ENCODE measurements around the gene SEC24B. TPM values are rescaled to one million over a fixed set of nuclear protein-coding genes. Genes with fewer than 3 reads are reported as not detected.
"Not testable (repeated sequence)": the region's sequence is repeated elsewhere in the genome, so short reads cannot be mapped to it uniquely, and the experiment has no call there.

The SEC24B gene
- total RNA-seq, 1 experiment from 2014 or later, result 18.6 TPM

DNA sequence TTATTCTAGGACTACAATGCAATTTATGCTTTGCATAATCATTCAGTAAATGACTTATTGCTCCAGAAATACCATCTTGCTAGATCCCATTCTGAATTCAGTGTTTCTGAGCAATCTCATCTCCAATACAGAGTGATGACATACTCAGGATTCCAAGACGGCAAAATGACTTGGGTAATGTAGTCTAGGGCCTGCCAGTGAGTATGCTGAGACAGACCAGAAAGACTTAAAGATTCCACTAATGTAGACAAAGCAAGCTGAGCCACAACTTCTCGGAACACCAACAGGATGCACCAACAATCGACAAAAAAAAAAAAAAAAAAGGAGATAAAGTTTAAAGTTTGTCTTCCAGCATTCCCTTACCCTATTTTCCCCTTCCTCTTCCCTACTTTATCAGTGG is 919 bp upstream of the SEC24B start:
- peak; percentile 26 for DNase-seq (ENCODE audit: low read depth)

DNA sequence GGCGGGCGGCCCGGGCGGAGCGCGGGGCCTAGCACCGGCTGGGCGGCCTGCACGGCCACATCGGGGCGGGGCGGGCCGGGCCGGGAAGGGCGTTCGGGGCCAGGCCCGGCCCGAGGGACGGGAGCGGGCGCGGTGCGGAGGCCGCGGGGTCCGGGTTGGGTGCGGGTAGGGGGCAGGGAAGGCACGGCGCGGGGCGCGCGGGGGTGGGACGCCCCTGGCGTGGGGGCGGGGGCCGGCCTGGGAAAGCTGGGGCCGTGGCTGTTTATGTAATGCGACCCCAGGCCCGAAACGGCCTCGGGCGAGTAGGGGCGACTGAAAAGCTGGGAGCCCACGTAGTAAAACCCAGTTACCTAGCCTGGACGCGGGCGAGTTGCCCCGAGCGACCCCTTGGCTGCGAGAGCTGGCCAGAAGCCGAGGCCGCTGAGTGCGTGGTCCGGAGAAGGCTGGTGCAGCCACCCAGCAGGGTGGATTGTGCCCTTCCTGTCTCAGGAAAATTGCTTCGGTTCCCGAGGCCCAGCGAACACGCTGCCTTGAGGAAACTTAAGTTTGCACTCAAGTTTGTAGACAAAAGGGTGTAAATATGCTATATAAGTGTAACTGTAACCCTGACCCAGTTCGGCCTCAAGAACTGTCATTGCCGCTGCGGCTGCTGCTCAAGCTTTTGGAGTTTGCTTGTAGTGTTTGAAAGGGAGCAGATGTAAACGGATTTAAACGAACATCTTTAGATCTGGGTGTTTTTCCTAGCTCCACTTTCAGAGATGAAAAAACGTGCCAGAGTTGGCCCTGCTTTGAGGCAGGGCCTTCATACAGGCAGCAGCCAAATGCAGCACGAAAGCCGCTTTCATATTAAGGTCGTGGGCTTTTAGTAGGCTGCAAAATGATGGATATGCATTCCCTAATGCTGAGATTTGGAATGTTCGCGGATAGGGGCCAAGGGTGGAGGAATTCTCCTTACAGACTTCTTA is 674 bp downstream of the SEC24B start:
- DNase-seq (ENCODE audit: low read depth), result peak; percentile 22

DNA sequence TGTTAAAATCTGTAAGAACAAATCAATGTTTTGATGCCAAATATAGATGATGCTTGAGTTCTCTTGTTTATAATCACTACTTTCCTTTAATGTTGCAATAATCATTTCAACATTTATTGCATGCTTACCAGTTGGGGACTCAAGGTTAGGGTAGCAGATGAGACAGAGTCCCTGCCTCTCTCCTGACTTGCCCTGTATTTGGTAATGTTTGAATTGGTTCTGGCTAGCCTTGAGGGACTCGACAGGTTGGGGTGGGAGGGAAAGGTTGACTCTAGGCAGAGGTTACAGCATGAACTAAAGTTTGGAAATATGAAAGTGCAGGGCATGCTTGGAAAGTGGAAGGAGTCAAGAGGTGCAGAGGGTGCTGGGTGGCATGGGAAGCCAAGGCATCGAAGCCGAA is 2.0 kb downstream of the SEC24B start:
- DNase-seq (ENCODE audit: low read depth), result no peak

DNA sequence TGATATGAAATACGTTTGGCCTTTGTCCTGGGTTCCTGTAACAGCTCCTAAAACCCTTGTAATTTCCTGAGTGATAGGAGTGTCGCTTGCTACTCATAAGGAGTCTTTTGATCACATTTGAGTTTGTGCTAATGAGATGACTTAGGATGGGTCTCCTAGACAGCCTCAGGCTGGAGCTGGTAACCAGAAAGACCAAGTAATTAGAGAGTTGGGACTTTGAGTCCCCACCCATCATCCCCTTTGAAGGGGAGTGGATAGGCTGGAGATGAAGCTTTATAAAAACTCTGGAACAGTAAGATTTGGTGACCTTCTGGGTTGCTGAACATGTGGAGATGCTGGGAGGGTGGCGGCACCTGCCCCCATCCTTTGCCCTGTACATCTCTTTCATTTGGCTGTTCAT is 2.9 kb downstream of the SEC24B start:
- no peak for DNase-seq (ENCODE audit: low read depth)

DNA sequence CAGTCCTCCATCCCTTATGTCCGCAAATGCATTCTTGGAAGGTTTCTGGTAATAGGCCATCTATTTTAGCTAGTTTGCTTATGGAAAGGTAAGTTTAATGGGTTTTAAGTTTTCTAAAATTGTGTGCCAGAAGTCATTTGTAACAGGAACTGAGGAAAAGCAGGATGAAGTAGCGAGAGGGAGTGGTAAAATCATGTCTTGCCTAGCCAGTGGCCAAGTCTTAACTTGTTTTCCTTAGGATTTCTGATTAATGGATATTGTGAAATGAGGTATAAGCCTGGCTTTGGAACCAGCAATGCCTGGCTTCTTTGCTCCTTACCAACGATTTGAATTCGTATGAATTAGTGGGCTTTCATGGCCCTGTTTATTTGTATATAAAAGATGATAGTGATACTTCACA is 7.3 kb downstream of the SEC24B start:
- no peak for DNase-seq (ENCODE audit: low read depth)

DNA sequence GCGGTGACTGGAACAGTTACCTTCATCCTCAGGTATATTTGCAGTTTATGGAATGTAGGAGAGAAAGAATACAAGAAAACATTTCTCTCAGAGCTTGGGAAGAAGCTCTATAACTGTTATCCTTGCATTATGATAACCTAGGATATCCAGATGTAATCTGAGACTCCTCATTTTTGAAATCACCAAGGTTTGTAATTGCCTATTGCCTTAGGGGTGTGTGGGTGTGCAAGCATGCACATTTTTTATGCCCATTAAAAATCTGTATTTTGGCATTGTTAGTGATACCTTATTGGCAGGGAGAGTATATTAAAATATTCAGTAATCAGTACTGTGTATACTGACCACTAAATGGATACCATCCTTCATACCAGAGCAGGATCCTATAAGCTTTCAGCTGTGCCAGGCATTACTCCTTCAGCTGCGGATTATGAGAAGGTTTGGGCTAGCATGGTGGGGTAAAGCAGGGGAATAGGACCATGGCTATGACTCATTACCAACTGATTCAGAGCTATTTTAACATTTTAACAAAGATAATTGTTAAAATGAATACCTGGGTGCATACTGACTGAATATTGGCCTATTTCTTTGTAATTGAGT is 8.3 kb downstream of the SEC24B start:
- peak; percentile 52 for DNase-seq (ENCODE audit: low read depth)

DNA sequence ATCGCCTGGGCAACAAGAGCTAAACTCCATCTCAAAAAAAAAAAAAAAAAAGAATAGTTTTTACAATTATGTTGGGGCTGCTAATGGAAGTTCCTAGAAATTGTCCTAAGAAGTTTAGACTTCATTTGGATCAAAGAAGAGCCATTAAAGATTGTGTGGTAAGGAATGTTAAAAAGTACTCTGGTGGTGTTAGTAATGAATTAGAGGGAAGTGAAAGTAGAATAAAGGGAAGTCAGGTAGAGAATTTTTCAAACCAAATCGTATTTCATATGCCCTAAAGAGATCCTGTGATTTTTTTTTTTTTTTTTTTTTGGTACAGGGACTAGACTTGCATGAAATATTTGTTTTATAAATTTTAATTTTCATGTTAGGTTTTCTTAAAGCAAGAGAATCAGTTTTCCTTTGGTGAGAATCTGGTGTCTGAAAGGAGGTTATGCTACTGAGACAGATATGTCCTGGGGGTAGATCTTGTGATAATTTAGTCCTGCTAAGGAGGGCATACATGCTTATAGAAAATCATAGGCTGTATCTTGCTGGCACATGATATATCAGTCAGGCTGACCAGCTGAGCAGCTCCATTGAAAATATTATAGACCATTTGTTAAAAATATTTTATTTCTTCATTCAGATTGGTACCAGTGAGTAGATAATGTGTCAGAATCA is 10.7 kb downstream of the SEC24B start:
- DNase-seq (ENCODE audit: low read depth), result no peak

DNA sequence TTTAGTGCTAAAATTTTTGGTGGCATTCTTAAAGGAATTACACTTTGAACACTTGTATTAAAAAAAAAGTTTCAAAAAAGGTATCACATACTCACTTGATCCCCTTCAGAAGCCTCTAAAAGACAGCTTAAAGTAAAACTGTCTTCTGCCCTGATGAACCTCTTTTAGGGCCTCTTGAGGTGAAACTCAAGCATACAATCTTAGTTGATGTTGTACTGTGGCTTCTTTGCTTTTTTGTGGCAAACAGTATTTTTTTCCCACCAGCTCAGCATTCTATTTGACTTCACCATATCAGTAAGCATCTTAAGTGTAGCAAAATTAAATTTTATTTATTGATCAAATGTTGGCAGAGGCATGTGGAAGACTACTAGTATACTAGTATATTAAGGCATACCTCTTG is 13.7 kb downstream of the SEC24B start:
- no peak for DNase-seq (ENCODE audit: low read depth)

DNA sequence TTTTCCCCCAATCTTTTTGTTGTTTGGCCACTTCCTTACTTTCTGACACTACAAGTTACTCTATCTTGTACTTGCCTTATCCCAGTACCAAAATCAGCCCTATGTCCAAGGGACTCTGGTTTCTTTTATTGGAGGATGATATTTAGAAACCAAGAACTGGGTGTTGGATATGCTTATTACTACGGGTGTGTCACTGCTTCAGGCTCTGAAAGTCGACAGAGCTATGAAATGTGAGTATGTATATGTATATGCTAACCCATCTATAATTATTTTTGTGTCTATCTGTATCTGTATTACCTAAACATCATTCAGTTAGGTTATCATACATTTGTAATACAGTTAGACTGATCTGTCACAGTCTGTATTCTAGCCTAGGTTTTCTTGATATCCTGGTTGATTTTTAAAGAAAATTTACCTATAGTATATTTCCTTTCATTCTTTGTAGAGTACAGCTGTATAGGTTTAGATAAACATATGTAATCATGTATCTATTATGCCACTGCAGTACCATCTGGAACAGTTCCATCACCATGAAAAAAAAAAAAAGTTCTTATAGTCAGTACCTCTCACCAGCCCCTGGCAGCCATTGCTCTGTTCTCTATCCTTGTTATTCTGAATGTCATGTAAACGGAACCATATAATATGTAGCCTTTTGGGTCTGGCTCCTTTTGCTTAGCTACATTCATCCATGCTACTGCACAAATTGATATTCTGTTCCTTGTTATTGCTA is 18.1 kb downstream of the SEC24B start:
- DNase-seq (ENCODE audit: low read depth), result no peak

DNA sequence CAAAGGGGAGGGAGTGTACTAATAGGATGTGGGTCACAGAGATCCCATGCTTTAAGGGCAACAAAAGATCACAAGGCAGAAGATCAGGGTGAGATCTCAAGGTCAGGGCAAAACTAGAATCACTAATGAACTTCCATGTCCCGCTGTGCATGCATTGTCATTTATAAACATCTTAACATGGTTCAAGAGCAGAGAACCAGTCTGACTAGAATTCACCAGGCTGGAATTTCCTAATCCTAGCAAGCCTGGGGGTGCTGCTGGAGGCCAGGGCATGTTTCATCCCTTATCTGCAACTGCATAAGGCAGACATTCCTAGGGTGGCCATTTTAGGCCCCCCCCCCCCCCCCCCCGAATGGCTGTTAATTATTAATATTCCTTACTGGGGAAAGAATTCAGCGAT is 19.5 kb downstream of the SEC24B start:
- DNase-seq (ENCODE audit: low read depth), result not testable (repeated sequence)

DNA sequence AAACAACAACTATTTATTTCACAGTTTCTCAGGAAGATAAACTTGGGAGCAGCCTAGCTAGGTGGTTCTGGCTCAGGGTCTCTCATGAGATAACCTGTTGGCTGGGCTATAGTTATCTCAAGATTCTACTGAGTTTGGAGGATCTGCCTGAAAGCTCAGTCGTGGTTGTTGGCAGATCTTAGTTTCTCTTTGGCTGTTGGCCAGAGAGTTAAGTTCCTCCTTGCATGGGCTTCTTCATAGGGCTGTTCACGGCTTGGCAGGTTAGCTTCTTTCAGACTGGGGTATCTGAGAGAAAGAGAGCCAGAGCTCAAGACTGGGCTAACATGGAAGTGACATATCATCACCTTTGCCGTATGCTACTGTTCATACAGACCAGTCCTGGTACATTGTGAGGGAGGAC is 28.7 kb downstream of the SEC24B start:
- DNase-seq (ENCODE audit: low read depth), result no peak

DNA sequence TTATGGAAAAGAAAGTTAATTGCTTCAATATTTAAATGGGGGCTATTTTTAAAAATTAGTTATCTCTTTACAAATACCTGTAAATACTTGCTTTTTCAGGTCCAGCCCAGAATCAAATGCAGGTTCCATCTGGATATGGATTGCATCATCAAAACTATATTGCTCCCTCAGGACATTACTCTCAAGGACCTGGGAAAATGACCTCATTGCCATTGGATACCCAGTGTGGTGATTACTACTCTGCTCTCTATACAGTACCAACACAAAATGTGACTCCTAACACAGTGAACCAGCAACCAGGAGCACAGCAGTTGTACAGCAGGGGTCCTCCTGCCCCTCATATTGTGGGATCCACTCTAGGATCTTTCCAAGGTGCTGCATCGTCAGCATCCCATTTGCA is 29.2 kb downstream of the SEC24B start:
- peak; percentile 10 for DNase-seq (ENCODE audit: low read depth)

DNA sequence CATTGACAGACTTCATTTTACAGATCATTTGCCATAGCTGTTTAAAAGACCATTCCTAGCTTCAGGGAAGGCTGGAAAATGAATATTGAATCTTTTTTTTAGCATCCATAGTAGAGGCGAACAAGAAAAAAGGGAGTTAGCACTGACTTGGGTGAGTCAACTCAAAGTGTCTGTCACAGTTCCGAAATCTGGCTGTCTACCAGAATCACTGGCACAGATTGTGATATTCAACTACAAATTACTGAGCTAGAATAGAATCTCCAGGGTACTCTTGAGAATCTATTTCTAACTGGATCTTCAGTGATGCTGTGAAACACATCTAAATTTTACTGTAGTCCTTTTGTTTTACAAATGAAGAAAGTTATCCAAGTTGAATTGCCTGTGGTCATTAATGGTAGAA is 31.5 kb downstream of the SEC24B start:
- peak; percentile 9 for DNase-seq (ENCODE audit: low read depth)

DNA sequence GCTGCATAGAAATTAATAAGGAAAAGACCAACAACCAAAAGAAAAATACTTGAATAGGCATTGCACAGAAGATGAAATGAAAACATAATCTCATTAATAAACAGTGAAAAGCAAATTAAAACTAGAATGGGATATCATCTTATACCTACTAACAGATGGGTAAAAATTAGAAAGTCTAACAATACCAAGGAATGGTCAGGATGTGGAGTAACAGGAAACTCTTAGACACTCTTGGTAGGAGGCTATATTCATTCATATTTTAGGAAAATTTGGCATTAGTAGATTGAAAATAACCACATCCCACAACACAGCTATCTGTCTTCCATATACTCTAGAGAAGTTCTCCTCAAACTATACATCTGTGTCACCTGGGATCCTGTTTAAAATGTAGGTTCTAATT is 36.3 kb downstream of the SEC24B start:
- no peak for DNase-seq (ENCODE audit: low read depth)

DNA sequence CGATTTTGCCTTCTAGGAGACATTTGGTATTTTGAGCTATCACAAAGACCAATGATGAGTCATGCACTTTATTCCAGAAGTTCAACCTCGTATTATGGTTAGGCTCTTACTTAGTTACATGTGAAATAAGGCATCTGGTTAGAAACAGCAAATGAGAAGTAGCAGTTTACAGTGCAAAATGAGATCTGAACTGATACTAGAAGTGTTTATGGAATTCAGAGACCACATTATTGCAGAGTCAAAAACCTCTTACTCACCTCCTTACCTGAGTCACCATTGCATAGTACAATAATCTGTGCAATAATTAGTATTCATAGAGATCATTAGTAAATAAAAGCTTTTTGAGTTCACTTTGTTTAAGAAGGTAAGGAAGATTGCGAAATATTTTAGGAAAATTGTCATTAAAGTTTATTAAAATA is 38.7 kb downstream of the SEC24B start:
- DNase-seq (ENCODE audit: low read depth), result peak; percentile 86

DNA sequence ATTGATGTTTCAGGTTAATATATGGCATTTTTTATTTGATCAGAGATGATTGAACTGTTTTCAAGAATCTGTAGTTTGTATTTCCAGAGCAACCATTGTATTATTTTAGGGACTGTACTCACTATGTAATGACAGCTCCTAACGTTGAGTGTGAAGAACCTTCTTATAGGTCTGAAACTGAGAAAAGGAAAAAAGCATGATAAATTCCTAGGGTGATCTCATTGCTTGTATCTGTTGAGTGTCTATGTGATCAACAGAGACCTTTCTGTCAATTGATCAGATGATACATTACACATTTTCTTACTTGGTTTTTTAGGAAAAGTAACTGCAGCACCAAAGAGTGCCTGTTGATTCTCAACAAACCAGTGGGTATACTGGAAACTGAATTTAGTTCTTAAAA is 40.2 kb downstream of the SEC24B start:
- DNase-seq (ENCODE audit: low read depth), result no peak

DNA sequence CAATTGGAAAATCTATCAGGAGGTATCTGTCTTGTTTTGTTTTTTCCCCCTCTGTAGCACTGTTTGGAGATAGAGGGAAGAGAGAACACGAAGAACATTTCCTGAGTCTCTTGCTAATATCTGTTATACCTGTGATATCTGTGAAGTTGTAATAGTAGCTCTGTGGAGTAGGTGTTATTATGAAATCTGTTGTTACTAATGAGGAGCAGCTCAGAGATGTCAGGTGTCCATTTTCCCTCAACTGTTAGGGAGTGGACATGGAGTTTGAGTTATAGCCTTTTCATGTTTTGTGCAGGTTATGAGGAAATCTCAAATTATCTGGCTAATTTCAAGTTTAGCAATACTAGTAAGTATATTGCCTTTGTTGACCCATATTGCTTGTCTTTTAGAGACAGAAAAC is 52.4 kb downstream of the SEC24B start:
- no peak for DNase-seq (ENCODE audit: low read depth)

DNA sequence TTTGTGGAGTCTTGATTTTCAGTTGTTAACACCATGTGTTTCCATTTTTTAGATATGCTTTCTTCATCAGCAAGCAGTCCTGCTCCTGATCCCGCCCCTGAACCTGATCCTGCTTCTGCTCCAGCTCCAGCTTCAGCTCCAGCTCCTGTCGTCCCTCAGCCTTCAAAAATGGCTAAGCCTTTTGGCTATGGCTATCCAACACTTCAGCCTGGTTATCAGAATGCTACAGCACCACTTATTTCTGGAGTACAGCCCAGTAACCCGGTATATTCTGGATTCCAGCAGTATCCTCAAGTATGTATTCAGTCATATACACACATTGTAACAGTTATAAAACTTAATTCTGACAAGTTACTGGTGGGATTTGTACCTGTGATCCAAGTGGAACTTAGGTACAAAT is 60.9 kb downstream of the SEC24B start:
- DNase-seq (ENCODE audit: low read depth), result no peak

DNA sequence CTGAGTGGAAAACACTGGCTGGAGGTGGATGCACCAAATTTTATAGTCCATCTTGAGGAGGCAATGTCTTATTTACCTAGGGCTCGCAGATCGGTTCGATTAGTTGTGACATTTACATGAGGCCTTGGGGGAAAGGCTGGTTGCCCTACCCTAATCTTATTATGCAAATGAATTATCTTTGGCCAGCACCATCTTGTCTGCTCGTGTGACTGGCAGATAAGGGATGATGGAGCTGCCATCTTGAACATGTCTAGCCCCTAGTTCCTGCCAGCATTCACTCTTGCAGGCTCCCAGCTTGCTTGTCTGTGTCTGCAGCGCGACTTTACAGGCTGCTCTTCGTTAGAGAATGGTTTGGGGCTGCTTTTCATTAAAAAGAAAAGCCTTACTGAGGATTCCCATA is 61.9 kb downstream of the SEC24B start:
- DNase-seq (ENCODE audit: low read depth), result no peak

DNA sequence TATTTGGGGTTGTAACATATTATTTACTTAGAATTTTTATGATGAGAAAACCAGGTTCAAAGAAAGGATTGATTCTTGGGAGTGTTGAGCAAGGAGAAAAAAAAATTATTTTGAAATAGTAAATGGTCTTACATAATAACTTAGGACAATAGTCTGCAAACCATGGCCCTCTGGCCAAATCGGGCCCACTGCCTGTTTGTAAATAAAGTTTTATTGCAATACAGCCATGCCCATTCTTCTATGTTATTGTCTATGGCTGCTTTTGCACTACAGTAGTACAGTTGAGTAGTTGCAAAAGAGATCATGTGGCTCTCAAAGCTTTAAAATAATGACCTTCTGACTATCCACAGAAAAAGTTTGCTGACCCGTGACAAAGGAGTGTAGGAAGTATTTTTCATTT is 63.3 kb downstream of the SEC24B start:
- DNase-seq (ENCODE audit: low read depth), result no peak

DNA sequence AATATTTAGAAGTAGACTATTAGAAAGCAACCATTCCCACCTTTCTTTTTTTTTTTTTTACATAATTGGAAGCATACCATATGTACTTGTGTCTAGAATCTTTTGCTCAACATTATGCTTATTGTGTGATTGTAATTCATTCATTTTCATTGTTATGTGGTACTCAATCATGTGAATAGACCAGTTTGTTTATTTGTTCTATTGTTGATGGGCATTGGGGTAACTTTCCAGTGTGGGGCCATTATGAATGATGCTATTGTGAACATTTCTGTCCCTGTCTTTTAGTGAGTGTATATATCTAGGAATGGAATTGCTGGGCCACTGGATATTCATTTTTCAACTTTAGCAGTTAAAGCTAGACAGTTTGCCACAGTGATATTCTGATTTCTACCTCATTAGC is 63.9 kb downstream of the SEC24B start:
- no peak for DNase-seq (ENCODE audit: low read depth)

DNA sequence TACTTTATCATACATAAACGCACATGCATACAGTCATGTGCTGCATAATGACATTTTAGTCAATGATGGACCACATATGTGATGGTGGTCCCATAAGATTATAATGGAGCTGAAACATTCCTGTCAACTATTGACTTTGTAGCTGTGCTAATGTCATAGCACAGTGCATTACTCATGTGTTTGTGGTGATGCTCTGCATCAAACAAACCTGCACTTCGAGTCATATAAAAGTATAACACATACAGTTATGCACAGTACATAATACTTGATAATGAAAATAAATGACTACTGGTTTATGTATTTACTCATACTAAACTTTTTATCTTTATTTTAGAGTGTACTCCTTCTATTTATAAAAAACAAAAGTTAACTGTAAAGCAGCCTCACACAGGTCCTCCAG is 65.9 kb downstream of the SEC24B start:
- peak; percentile 4 for DNase-seq (ENCODE audit: low read depth)
